ENCODE data around the gene PELO. TPM values are rescaled to one million over a fixed set of nuclear protein-coding genes. Genes with fewer than 3 reads are reported as not detected.

Gene PELO
- polyA plus RNA-seq, 1 donor (not counting 4 experiments of a cell fraction or from before 2014, with no cell fraction given), result 10.6 TPM

GRCh38 chr5:52821901-52822300, 34.2 kb downstream of the PELO start:
- H3K27me3 ChIP-seq (ENCODE audit: control insufficient read depth, extremely low read depth, insufficient read depth, low read length), result no peaks in the 10 kb centered on the region
- TF ChIP-seq EZH2 (IDR thresholded peaks at IDR 0.05; ENCODE audit: low read length), result no peak
- TF ChIP-seq, protein P1, sequence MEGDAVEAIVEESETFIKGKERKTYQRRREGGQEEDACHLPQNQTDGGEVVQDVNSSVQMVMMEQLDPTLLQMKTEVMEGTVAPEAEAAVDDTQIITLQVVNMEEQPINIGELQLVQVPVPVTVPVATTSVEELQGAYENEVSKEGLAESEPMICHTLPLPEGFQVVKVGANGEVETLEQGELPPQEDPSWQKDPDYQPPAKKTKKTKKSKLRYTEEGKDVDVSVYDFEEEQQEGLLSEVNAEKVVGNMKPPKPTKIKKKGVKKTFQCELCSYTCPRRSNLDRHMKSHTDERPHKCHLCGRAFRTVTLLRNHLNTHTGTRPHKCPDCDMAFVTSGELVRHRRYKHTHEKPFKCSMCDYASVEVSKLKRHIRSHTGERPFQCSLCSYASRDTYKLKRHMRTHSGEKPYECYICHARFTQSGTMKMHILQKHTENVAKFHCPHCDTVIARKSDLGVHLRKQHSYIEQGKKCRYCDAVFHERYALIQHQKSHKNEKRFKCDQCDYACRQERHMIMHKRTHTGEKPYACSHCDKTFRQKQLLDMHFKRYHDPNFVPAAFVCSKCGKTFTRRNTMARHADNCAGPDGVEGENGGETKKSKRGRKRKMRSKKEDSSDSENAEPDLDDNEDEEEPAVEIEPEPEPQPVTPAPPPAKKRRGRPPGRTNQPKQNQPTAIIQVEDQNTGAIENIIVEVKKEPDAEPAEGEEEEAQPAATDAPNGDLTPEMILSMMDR (optimal IDR thresholded peaks at IDR 0.05 in 1 of 3, IDR thresholded peaks at IDR 0.05 in 1 of 3, conservative IDR thresholded peaks at IDR 0.05 in 1 of 3; ENCODE audit: extremely low read depth in 1 of 3, insufficient read depth in 2 of 3, low read length in 3 of 3), result no peak
- no peak overlapping the region for H3K27ac ChIP-seq (ENCODE audit: control insufficient read depth, insufficient read depth, low read length)
- H3K9me1 ChIP-seq (ENCODE audit: control insufficient read depth, extremely low read depth, insufficient read depth, low read length), result no peaks in the 10 kb centered on the region
- H2AFZ ChIP-seq (ENCODE audit: control insufficient read depth, low read length), result no peak overlapping the region
- DNase-seq (ENCODE audit: low read depth, low spot score) (no peak), FAIRE-seq (no peak)
- no peak overlapping the region for H3K9ac ChIP-seq (ENCODE audit: control insufficient read depth, extremely low read depth, insufficient read depth, low read length)
- H3K9me3 ChIP-seq (ENCODE audit: control insufficient read depth, low read depth, low read length), result no peaks in the 10 kb centered on the region
- H4K20me1 ChIP-seq (ENCODE audit: control insufficient read depth, extremely low read depth, insufficient read depth, low read length), result no peaks in the 10 kb centered on the region
- no peaks in the 10 kb centered on the region for H3K4me1 ChIP-seq (ENCODE audit: control insufficient read depth, extremely low read depth, insufficient read depth, low read length)
- H3K4me3 ChIP-seq (ENCODE audit: control insufficient read depth in 2 of 3, extremely low read depth in 1 of 3, insufficient read depth in 2 of 3, low read depth in 1 of 3, low read length in 3 of 3), result no peak overlapping the region
- H3K36me3 ChIP-seq (ENCODE audit: control insufficient read depth in 2 of 2, extremely low read depth in 1 of 2, insufficient read depth in 2 of 2, low read length in 2 of 2), result no peaks in the 10 kb centered on the region
- dilution Hi-C loops (cut with MboI; ENCODE audit: extremely low pct_ligation_motif_present, low sequenced_read_pairs), result no loop called here
- no peak overlapping the region for H3K4me2 ChIP-seq (ENCODE audit: control insufficient read depth, extremely low read depth, insufficient read depth, low read depth, low read length)
- H3K79me2 ChIP-seq (ENCODE audit: control insufficient read depth, insufficient read depth, low read length), result no peaks in the 10 kb centered on the region

DNA sequence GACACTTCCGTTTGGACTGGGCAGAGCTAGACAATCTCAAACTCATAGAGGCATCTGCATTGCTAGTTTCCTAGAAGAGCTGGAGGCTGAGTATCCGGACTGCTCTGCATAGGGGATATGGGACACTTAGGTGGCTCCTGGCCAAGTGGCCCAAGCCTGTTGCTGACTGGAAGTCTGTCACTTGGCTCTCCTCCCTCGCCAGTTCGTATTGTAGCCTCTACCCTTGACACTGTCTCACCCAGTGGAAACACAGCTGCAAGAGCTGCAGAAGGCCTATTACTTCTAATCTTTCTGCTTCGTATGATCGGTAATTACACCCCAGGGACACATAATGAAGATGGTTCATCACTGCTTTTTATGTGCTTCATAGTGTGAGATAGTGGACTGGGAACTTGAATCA, 34.7 kb downstream of the PELO start:
- Histone ChIP-seq H2AFZ (ENCODE audit: control insufficient read depth, low read length) (no peak overlapping the region), H3K9me1 (ENCODE audit: control insufficient read depth, extremely low read depth, insufficient read depth, low read length) (no peaks in the 10 kb centered on the region), H3K4me2 (ENCODE audit: control insufficient read depth, extremely low read depth, insufficient read depth, low read depth, low read length) (no peak overlapping the region), H3K27ac (ENCODE audit: control insufficient read depth, insufficient read depth, low read length) (no peak overlapping the region), H3K9ac (ENCODE audit: control insufficient read depth, extremely low read depth, insufficient read depth, low read length) (no peak overlapping the region), H3K36me3 (ENCODE audit: control insufficient read depth in 2 of 2, extremely low read depth in 1 of 2, insufficient read depth in 2 of 2, low read length in 2 of 2) (no peaks in the 10 kb centered on the region), H3K4me3 (ENCODE audit: control insufficient read depth in 2 of 3, extremely low read depth in 1 of 3, insufficient read depth in 2 of 3, low read depth in 1 of 3, low read length in 3 of 3) (no peak overlapping the region), H4K20me1 (ENCODE audit: control insufficient read depth, extremely low read depth, insufficient read depth, low read length) (no peaks in the 10 kb centered on the region), H3K79me2 (ENCODE audit: control insufficient read depth, insufficient read depth, low read length) (no peaks in the 10 kb centered on the region), H3K4me1 (ENCODE audit: control insufficient read depth, extremely low read depth, insufficient read depth, low read length) (no peaks in the 10 kb centered on the region), H3K9me3 (ENCODE audit: control insufficient read depth, low read depth, low read length) (no peaks in the 10 kb centered on the region), H3K27me3 (ENCODE audit: control insufficient read depth, extremely low read depth, insufficient read depth, low read length) (no peaks in the 10 kb centered on the region)
- dilution Hi-C loops (cut with MboI; ENCODE audit: extremely low pct_ligation_motif_present, low sequenced_read_pairs), result no loop called here
- TF ChIP-seq EZH2 (IDR thresholded peaks at IDR 0.05; ENCODE audit: low read length), result no peak
- TF ChIP-seq, protein P1 (optimal IDR thresholded peaks at IDR 0.05 in 1 of 3, IDR thresholded peaks at IDR 0.05 in 1 of 3, conservative IDR thresholded peaks at IDR 0.05 in 1 of 3; ENCODE audit: extremely low read depth in 1 of 3, insufficient read depth in 2 of 3, low read length in 3 of 3), result no peak
- FAIRE-seq (no peak), DNase-seq (ENCODE audit: low read depth, low spot score) (no peak)
